ENCODE data around the gene SH2D1B.
A peak's percentile ranks its signal among the peaks of the same experiment; 100 is the strongest.

Gene SH2D1B

GRCh38 chr1:162400790-162401355 is 11.1 kb downstream of the SH2D1B start:
- WGBS, 2 donors (ENCODE audit: extremely low coverage in 2 of 2, insufficient read length in 2 of 2, insufficient replicate concordance in 1 of 2): no CpG with 5 or more reads among the region's 10 CpGs
- H3K27me3 ChIP-seq (ENCODE audit: control insufficient read depth in 3 of 3, insufficient read depth in 3 of 3, low read depth in 1 of 3, low read length in 3 of 3): no peaks in the 10 kb centered on the region
- no peak overlapping the region for H2BK120ac ChIP-seq (ENCODE audit: low read depth, low read length)

GRCh38 chr1:162398999-162399580 is 12.8 kb downstream of the SH2D1B start:
- Histone ChIP-seq H3K79me1 (ENCODE audit: low read depth, low read length) (no peaks in the 10 kb centered on the region), H3K4me3 (ENCODE audit: low read length in 2 of 2) (no peak overlapping the region), H3K4me2 (ENCODE audit: insufficient read depth, low read length, poor library complexity, severe bottlenecking) (no peak overlapping the region), H4K8ac (ENCODE audit: low read depth, low read length) (no peak overlapping the region), H3K9ac (ENCODE audit: low read depth, low read length, poor library complexity) (no peak overlapping the region), H2AK5ac (ENCODE audit: low read depth, low read length) (no peak overlapping the region), H2BK120ac (ENCODE audit: low read depth, low read length) (no peak overlapping the region), H3K36me3 (replicated peaks in 1 of 2; ENCODE audit: control insufficient read depth in 2 of 2, insufficient read depth in 2 of 2, low read length in 2 of 2) (no peaks in the 10 kb centered on the region), H2BK5ac (ENCODE audit: low read length) (no peak overlapping the region), H2AFZ (ENCODE audit: low read length) (peak overlapping the region; percentile 64), H3K14ac (ENCODE audit: low read length) (no peak overlapping the region), H2BK15ac (ENCODE audit: low read length) (no peak overlapping the region), H2BK12ac (ENCODE audit: low read length) (no peak overlapping the region), H3K9me3 (replicated peaks in 1 of 2; ENCODE audit: control insufficient read depth in 2 of 2, insufficient read depth in 1 of 2, low read depth in 1 of 2, low read length in 2 of 2) (no peaks in the 10 kb centered on the region), H3K4ac (ENCODE audit: low read length) (no peak overlapping the region), H4K91ac (ENCODE audit: low read depth, low read length, poor library complexity) (no peak overlapping the region), H3K23ac (ENCODE audit: low read depth, low read length, poor library complexity) (no peak overlapping the region), H3K4me1 (ENCODE audit: control insufficient read depth in 2 of 2, insufficient read depth in 1 of 2, low read depth in 1 of 2, low read length in 2 of 2) (peaks cover 3 to 10% of the 10 kb centered on the region in 2 donors), H3K18ac (ENCODE audit: low read length) (no peak overlapping the region), H3K27ac (replicated peaks; ENCODE audit: low read length) (no peak overlapping the region), H3K27me3 (ENCODE audit: control insufficient read depth in 3 of 3, insufficient read depth in 3 of 3, low read depth in 1 of 3, low read length in 3 of 3) (no peaks in the 10 kb centered on the region)
- DNase-seq (ENCODE audit: low spot score): no peak
- WGBS, 2 donors (ENCODE audit: extremely low coverage in 2 of 2, insufficient read length in 2 of 2, insufficient replicate concordance in 1 of 2): no CpG with 5 or more reads among the region's 8 CpGs

More at GRCh38 chr1:162400790-162401355, 11.1 kb downstream of the SH2D1B start:
- Histone ChIP-seq H3K18ac (ENCODE audit: low read length) (no peak overlapping the region), H2BK15ac (ENCODE audit: low read length) (no peak overlapping the region), H3K4me3 (ENCODE audit: low read length in 2 of 2) (no peak overlapping the region), H3K4me2 (ENCODE audit: insufficient read depth, low read length, poor library complexity, severe bottlenecking) (no peak overlapping the region), H3K4me1 (ENCODE audit: control insufficient read depth in 2 of 2, insufficient read depth in 1 of 2, low read depth in 1 of 2, low read length in 2 of 2) (peaks cover 3 to 10% of the 10 kb centered on the region in 2 donors), H2AFZ (ENCODE audit: low read length) (no peak overlapping the region), H2BK12ac (ENCODE audit: low read length) (no peak overlapping the region), H3K9me3 (replicated peaks in 1 of 2; ENCODE audit: control insufficient read depth in 2 of 2, insufficient read depth in 1 of 2, low read depth in 1 of 2, low read length in 2 of 2) (no peaks in the 10 kb centered on the region), H3K36me3 (replicated peaks in 1 of 2; ENCODE audit: control insufficient read depth in 2 of 2, insufficient read depth in 2 of 2, low read length in 2 of 2) (no peaks in the 10 kb centered on the region), H2AK5ac (ENCODE audit: low read depth, low read length) (no peak overlapping the region), H3K9ac (ENCODE audit: low read depth, low read length, poor library complexity) (no peak overlapping the region), H3K4ac (ENCODE audit: low read length) (no peak overlapping the region), H2BK5ac (ENCODE audit: low read length) (no peak overlapping the region), H4K8ac (ENCODE audit: low read depth, low read length) (no peak overlapping the region), H3K79me1 (ENCODE audit: low read depth, low read length) (no peaks in the 10 kb centered on the region), H3K27ac (replicated peaks; ENCODE audit: low read length) (no peak overlapping the region), H3K23ac (ENCODE audit: low read depth, low read length, poor library complexity) (no peak overlapping the region), H4K91ac (ENCODE audit: low read depth, low read length, poor library complexity) (no peak overlapping the region), H3K14ac (ENCODE audit: low read length) (no peak overlapping the region)
- no peak for DNase-seq (ENCODE audit: low spot score)

GRCh38 chr1:162397943-162398560 is 13.9 kb downstream of the SH2D1B start:
- H2BK5ac ChIP-seq (ENCODE audit: low read length): no peak overlapping the region
- no peak overlapping the region for H3K4ac ChIP-seq (ENCODE audit: low read length)
- H2BK120ac ChIP-seq (ENCODE audit: low read depth, low read length): no peak overlapping the region
- no peaks in the 10 kb centered on the region for H3K36me3 ChIP-seq (replicated peaks in 1 of 2; ENCODE audit: control insufficient read depth in 2 of 2, insufficient read depth in 2 of 2, low read length in 2 of 2)
- no peak overlapping the region for H3K4me2 ChIP-seq (ENCODE audit: insufficient read depth, low read length, poor library complexity, severe bottlenecking)
- H3K4me3 ChIP-seq (ENCODE audit: low read length in 2 of 2): no peak overlapping the region
- peaks cover 3 to 10% of the 10 kb centered on the region in 2 donors for H3K4me1 ChIP-seq (ENCODE audit: control insufficient read depth in 2 of 2, insufficient read depth in 1 of 2, low read depth in 1 of 2, low read length in 2 of 2)
- no CpG with 5 or more reads among the region's 3 CpGs for WGBS, 2 donors (ENCODE audit: extremely low coverage in 2 of 2, insufficient read length in 2 of 2, insufficient replicate concordance in 1 of 2)
- no peak overlapping the region for H3K23ac ChIP-seq (ENCODE audit: low read depth, low read length, poor library complexity)
- H4K91ac ChIP-seq (ENCODE audit: low read depth, low read length, poor library complexity): no peak overlapping the region
- H3K27me3 ChIP-seq (ENCODE audit: control insufficient read depth in 3 of 3, insufficient read depth in 3 of 3, low read depth in 1 of 3, low read length in 3 of 3): no peaks in the 10 kb centered on the region
- no peak overlapping the region for H3K18ac ChIP-seq (ENCODE audit: low read length)
- no peak overlapping the region for H2AFZ ChIP-seq (ENCODE audit: low read length)
- H3K27ac ChIP-seq (replicated peaks; ENCODE audit: low read length): no peak overlapping the region
- H3K9me3 ChIP-seq (replicated peaks in 1 of 2; ENCODE audit: control insufficient read depth in 2 of 2, insufficient read depth in 1 of 2, low read depth in 1 of 2, low read length in 2 of 2): no peaks in the 10 kb centered on the region
- H4K8ac ChIP-seq (ENCODE audit: low read depth, low read length): no peak overlapping the region
- no peaks in the 10 kb centered on the region for H3K79me1 ChIP-seq (ENCODE audit: low read depth, low read length)
- H2AK5ac ChIP-seq (ENCODE audit: low read depth, low read length): no peak overlapping the region
- no peak overlapping the region for H2BK12ac ChIP-seq (ENCODE audit: low read length)
- DNase-seq (ENCODE audit: low spot score): no peak
- H3K14ac ChIP-seq (ENCODE audit: low read length): no peak overlapping the region
- no peak overlapping the region for H3K9ac ChIP-seq (ENCODE audit: low read depth, low read length, poor library complexity)
- no peak overlapping the region for H2BK15ac ChIP-seq (ENCODE audit: low read length)

GRCh38 chr1:162397039-162397448 is 14.9 kb downstream of the SH2D1B start:
- Histone ChIP-seq H4K8ac (ENCODE audit: low read depth, low read length) (no peak overlapping the region), H3K4me3 (ENCODE audit: low read length in 2 of 2) (no peak overlapping the region), H3K27ac (replicated peaks; ENCODE audit: low read length) (no peak overlapping the region), H2BK5ac (ENCODE audit: low read length) (no peak overlapping the region), H4K91ac (ENCODE audit: low read depth, low read length, poor library complexity) (no peak overlapping the region), H3K79me1 (ENCODE audit: low read depth, low read length) (no peaks in the 10 kb centered on the region), H3K27me3 (ENCODE audit: control insufficient read depth in 3 of 3, insufficient read depth in 3 of 3, low read depth in 1 of 3, low read length in 3 of 3) (no peaks in the 10 kb centered on the region), H3K4ac (ENCODE audit: low read length) (no peak overlapping the region), H3K14ac (ENCODE audit: low read length) (no peak overlapping the region), H2BK120ac (ENCODE audit: low read depth, low read length) (no peak overlapping the region), H3K9me3 (replicated peaks in 1 of 2; ENCODE audit: control insufficient read depth in 2 of 2, insufficient read depth in 1 of 2, low read depth in 1 of 2, low read length in 2 of 2) (no peaks in the 10 kb centered on the region), H3K23ac (ENCODE audit: low read depth, low read length, poor library complexity) (no peak overlapping the region), H3K4me1 (ENCODE audit: control insufficient read depth in 2 of 2, insufficient read depth in 1 of 2, low read depth in 1 of 2, low read length in 2 of 2) (peaks cover 3 to 10% of the 10 kb centered on the region in 2 donors), H2AK5ac (ENCODE audit: low read depth, low read length) (no peak overlapping the region), H3K36me3 (replicated peaks in 1 of 2; ENCODE audit: control insufficient read depth in 2 of 2, insufficient read depth in 2 of 2, low read length in 2 of 2) (no peaks in the 10 kb centered on the region), H3K4me2 (ENCODE audit: insufficient read depth, low read length, poor library complexity, severe bottlenecking) (no peak overlapping the region), H2BK15ac (ENCODE audit: low read length) (no peak overlapping the region), H3K9ac (ENCODE audit: low read depth, low read length, poor library complexity) (no peak overlapping the region), H3K18ac (ENCODE audit: low read length) (no peak overlapping the region), H2BK12ac (ENCODE audit: low read length) (no peak overlapping the region), H2AFZ (ENCODE audit: low read length) (no peak overlapping the region)
- WGBS, 2 donors (ENCODE audit: extremely low coverage in 2 of 2, insufficient read length in 2 of 2, insufficient replicate concordance in 1 of 2): no CpG with 5 or more reads among the region's 3 CpGs
- no peak for DNase-seq (ENCODE audit: low spot score)

Data from neuronal stem cell (in vitro differentiated cells).